OCI-LY7 (cell line): ENCODE results near the gene RASIP1. TPM values are rescaled to one million over a fixed set of nuclear protein-coding genes. Genes with fewer than 3 reads are reported as not detected.

Experiments used
- BruUV-seq: library from RNA; stranded (reverse); fragments of 400-500 nt; replicated peaks from 2 replicates; lab custom pipeline; 2021; lab: Mats Ljungman, UMichigan
- CTCF ChIA-PET: fragments of 300-600 bp; sonication (Branson Sonifier 250); formaldehyde crosslinking; loops from one replicate; lab custom pipeline; 2022; ENCODE audit warnings: antibody characterized with exemption; ENCODE audit not compliant: unreplicated experiment; lab: Charles Lee
- POLR2A ChIA-PET: fragments of 300-600 bp; sonication (Branson Sonifier 250); formaldehyde crosslinking; loops from one replicate; lab custom pipeline; 2022; ENCODE audit warnings: antibody characterized with exemption; lab: Charles Lee
- DNase-seq: peaks from one replicate; pipeline ENCODE4 v3.0.0-alpha.2; 2015; ENCODE audit warnings: low spot score
- H2AFZ ChIP-seq: fragments of 200-600 bp; sonication (generic), shearing (Covaris generic); 2 replicates; pipeline ENCODE4 v1.6.1; 2014; ENCODE audit warnings: mild to moderate bottlenecking, antibody characterized with exemption, low read length, moderate library complexity
- H3K27ac ChIP-seq: fragments of 200-600 bp; sonication (generic); 2 replicates; pipeline ENCODE4 v1.5.1; 2014; ENCODE audit warnings: mixed run types, low read depth, mild to moderate bottlenecking, moderate library complexity, low read length, inconsistent platforms; ENCODE audit not compliant: poor library complexity, severe bottlenecking
- H3K36me3 ChIP-seq: fragments of 200-600 bp; sonication (generic); 2 replicates; pipeline ENCODE4 v1.6.1; 2014; ENCODE audit warnings: mild to moderate bottlenecking, antibody characterized with exemption, low read length, moderate library complexity, mixed read lengths; ENCODE audit not compliant: insufficient read depth
- H3K4me1 ChIP-seq: fragments of 200-600 bp; sonication (generic); 2 replicates; pipeline ENCODE4 v1.5.1; 2014; ENCODE audit warnings: mild to moderate bottlenecking, low read length; ENCODE audit not compliant: insufficient read depth, poor library complexity, severe bottlenecking
- H3K4me2 ChIP-seq: fragments of 200-600 bp; sonication (generic); 2 replicates; pipeline ENCODE4 v1.6.1; 2014; ENCODE audit warnings: mild to moderate bottlenecking, low read length
- H3K4me3 ChIP-seq: fragments of 200-600 bp; sonication (generic); 2 replicates; pipeline ENCODE4 v1.5.1; 2014; ENCODE audit warnings: mild to moderate bottlenecking, low read depth, low read length; ENCODE audit not compliant: poor library complexity, severe bottlenecking
- H3K79me2 ChIP-seq: fragments of 200-600 bp; sonication (generic); 2 replicates; pipeline ENCODE4 v1.6.1; 2016; ENCODE audit warnings: low read depth, mild to moderate bottlenecking, low read length, moderate library complexity, mixed read lengths; ENCODE audit not compliant: insufficient read depth
- H3K9me2 ChIP-seq: fragments of 200-600 bp; sonication (generic); 2 replicates; pipeline ENCODE4 v1.6.1; 2016; ENCODE audit warnings: mild to moderate bottlenecking, low read length, mixed read lengths; ENCODE audit not compliant: insufficient read depth
- H3K9me3 ChIP-seq: fragments of 200-600 bp; sonication (generic); 2 replicates; pipeline ENCODE4 v1.6.1; 2014; ENCODE audit warnings: mild to moderate bottlenecking, mixed run types, low read length, mixed read lengths
- H4K20me1 ChIP-seq: fragments of 200-600 bp; sonication (generic); 2 replicates; pipeline ENCODE4 v1.6.1; 2014; ENCODE audit warnings: mild to moderate bottlenecking, antibody characterized with exemption, low read length, moderate library complexity, mixed read lengths; ENCODE audit not compliant: insufficient read depth
- CTCF ChIP-seq: fragments of 200-600 bp; sonication (generic); conservative IDR thresholded peaks from 2 replicates; pipeline ENCODE4 v1.5.1; 2014; ENCODE audit warnings: mild to moderate bottlenecking, antibody characterized with exemption, low read length, moderate library complexity, mixed read lengths
- EZH2phosphoT487 ChIP-seq: fragments of 200-600 bp; sonication (generic); IDR thresholded peaks from 2 replicates; pipeline ENCODE4 v1.6.1; 2018; ENCODE audit warnings: low read depth, borderline replicate concordance, mild to moderate bottlenecking, mixed run types, antibody characterized with exemption, low read length, moderate library complexity, mixed read lengths
- intact Hi-C: fragments of 100-400 bp; cut with micrococcal nuclease; formaldehyde crosslinking; loops from one replicate; pipeline ENCODE4 v1.10.0; 2022; ENCODE audit not compliant: unreplicated experiment
- total RNA-seq, 2 experiments: library from RNA; depleted of rRNA in 1 of 2; stranded (reverse); fragments of >200 nt in 1 of 2; shearing (Covaris generic) in 1 of 2; gene quantifications; 2 replicates each; pipeline ENCODE4 v1.2.3, GENCODE V29; 2014 to 2022

The RASIP1 gene
- total RNA-seq, 2 experiments from 2014 or later, result 0.09 to 0.36 TPM

GRCh38 chr19:48755787-48756186 lies 15.4 kb upstream of the RASIP1 start:
- Histone ChIP-seq H2AFZ (no peak overlapping the region), H3K27ac (no peak overlapping the region), H3K79me2 (no peaks in the 10 kb centered on the region), H3K4me1 (peaks cover 19% of the 10 kb centered on the region), H3K9me3 (no peaks in the 10 kb centered on the region), H3K4me2 (no peak overlapping the region), H3K4me3 (no peak overlapping the region), H3K9me2 (no peaks in the 10 kb centered on the region), H4K20me1 (no peaks in the 10 kb centered on the region), H3K36me3 (no peaks in the 10 kb centered on the region)
- TF ChIP-seq CTCF, result no peak
- TF ChIP-seq EZH2phosphoT487, result no peak
- CTCF ChIA-PET, result no interaction called here
- intact Hi-C loops, result no loop called here
- BruUV-seq, result no TSS peak
- DNase-seq, result no peak
- POLR2A ChIA-PET, result no interaction called here

- intact Hi-C loops, result no loop called here
- BruUV-seq, result no TSS peak
- CTCF ChIA-PET, result no interaction called here
Observed at GRCh38 chr19:48755084-48755641, 14.8 kb upstream of the RASIP1 start, which contains the start of gene FGF21. Gene FGF21, plus strand, starts transcription at chr19:48755524. Its CDS starts 713 bp downstream, at chr19:48756237.

More at GRCh38 chr19:48755084-48755641, 14.8 kb upstream of the RASIP1 start, which contains the start of gene FGF21:
- Histone ChIP-seq H3K36me3 (no peaks in the 10 kb centered on the region), H4K20me1 (no peaks in the 10 kb centered on the region), H3K9me2 (no peaks in the 10 kb centered on the region), H3K4me1 (peaks cover 15% of the 10 kb centered on the region), H3K4me2 (no peak within 1 kb of the TSS), H3K4me3 (no peak within 1 kb of the TSS), H3K9me3 (no peaks in the 10 kb centered on the region), H3K27ac (no peak within 1 kb of the TSS), H2AFZ (no peak within 1 kb of the TSS), H3K79me2 (no peaks in the 10 kb centered on the region)
- TF ChIP-seq EZH2phosphoT487, result no peak
- TF ChIP-seq CTCF, result no peak
- POLR2A ChIA-PET, result no interaction called here
- DNase-seq, result no peak
